HepG2 (cell line): Measurements from ENCODE around the gene KRABD2.

Experiments used
- AGO2 ChIP-seq: fragments of 200-400 bp; formaldehyde crosslinking; optimal IDR thresholded peaks from 2 replicates; pipeline ENCODE3; 2017; ENCODE audit warnings: mild to moderate bottlenecking, low read depth, low read length, moderate library complexity
- CCAR2 ChIP-seq: fragments of 200-400 bp; formaldehyde crosslinking; optimal IDR thresholded peaks from 2 replicates; pipeline ENCODE3; 2018; ENCODE audit warnings: low read depth, mild to moderate bottlenecking, low read length, moderate library complexity
- HOXA5 ChIP-seq: sonication (generic); formaldehyde crosslinking; IDR thresholded peaks from 2 replicates; pipeline ENCODE4 v1.4.0; 2020; ENCODE audit warnings: missing genetic modification reagents
- IRF1 ChIP-seq: sonication (generic); formaldehyde crosslinking; IDR thresholded peaks from 2 replicates; pipeline ENCODE4 v1.4.0; 2020; ENCODE audit warnings: low read depth, mild to moderate bottlenecking, missing genetic modification reagents
- JUND ChIP-seq: sonication (generic); formaldehyde crosslinking; IDR thresholded peaks from 2 replicates; pipeline ENCODE4 v1.8.0; 2022; ENCODE audit warnings: mild to moderate bottlenecking, missing genetic modification reagents
- MTA1 ChIP-seq: sonication (generic); formaldehyde crosslinking; IDR thresholded peaks from 2 replicates; pipeline ENCODE4 v1.4.0; 2020; ENCODE audit warnings: missing genetic modification reagents, mild to moderate bottlenecking, borderline replicate concordance
- RBM39 ChIP-seq: fragments of 200-400 bp; formaldehyde crosslinking; IDR thresholded peaks from one replicate; pipeline ENCODE4 v1.6.1; 2018; ENCODE audit warnings: antibody characterized with exemption, mild to moderate bottlenecking, low read depth, low read length; ENCODE audit not compliant: poor library complexity, severe bottlenecking
- REPIN1 ChIP-seq: sonication (generic); formaldehyde crosslinking; IDR thresholded peaks from 2 replicates; pipeline ENCODE4 v1.8.0; 2022; ENCODE audit warnings: missing genetic modification reagents, low read depth, mild to moderate bottlenecking, borderline replicate concordance
- SALL1 ChIP-seq: sonication (generic); formaldehyde crosslinking; IDR thresholded peaks from 2 replicates; pipeline ENCODE4 v1.8.0; 2022; ENCODE audit warnings: mild to moderate bottlenecking, missing genetic modification reagents
- SMAD1 ChIP-seq: sonication (generic); formaldehyde crosslinking; IDR thresholded peaks from 2 replicates; pipeline ENCODE4 v1.4.0; 2020; ENCODE audit warnings: missing genetic modification reagents, low read depth, mild to moderate bottlenecking, borderline replicate concordance
- SOX6 ChIP-seq, 2 experiments: fragments of 450-650 bp in 1 of 2; sonication (generic) in 1 of 2; formaldehyde crosslinking in 1 of 2; IDR thresholded peaks; 2 replicates each; pipeline versions ENCODE4 v1.4.0 to v1.6.1; 2017 to 2020; ENCODE audit warnings: antibody characterized with exemption in 1 of 2, mild to moderate bottlenecking in 1 of 2, missing genetic modification reagents in 1 of 2
- ZIK1 ChIP-seq: sonication (generic); formaldehyde crosslinking; IDR thresholded peaks from 2 replicates; pipeline ENCODE4 v1.5.0; 2020; ENCODE audit warnings: mild to moderate bottlenecking, low read depth, missing genetic modification reagents, borderline replicate concordance
- ZNF225 ChIP-seq: sonication (generic); formaldehyde crosslinking; IDR thresholded peaks from 2 replicates; pipeline ENCODE4 v1.4.0; 2020; ENCODE audit warnings: mild to moderate bottlenecking, missing genetic modification reagents
- ZNF274 ChIP-seq: sonication (generic); formaldehyde crosslinking; IDR thresholded peaks from 2 replicates; pipeline ENCODE4 v1.5.1; 2020; ENCODE audit warnings: mild to moderate bottlenecking, missing genetic modification reagents
- ZNF546 ChIP-seq: sonication (generic); formaldehyde crosslinking; conservative IDR thresholded peaks from 2 replicates; pipeline ENCODE4 v1.8.1; 2023; ENCODE audit warnings: mild to moderate bottlenecking, missing genetic modification reagents
- ZNF776 ChIP-seq: sonication (generic); formaldehyde crosslinking; IDR thresholded peaks from 2 replicates; pipeline ENCODE4 v1.4.0; 2020; ENCODE audit warnings: mild to moderate bottlenecking, missing genetic modification reagents
- ZNF878 ChIP-seq: sonication (generic); formaldehyde crosslinking; IDR thresholded peaks from 2 replicates; pipeline ENCODE4 v1.8.1; 2023; ENCODE audit warnings: mild to moderate bottlenecking, missing genetic modification reagents, moderate library complexity
- TF ChIP-seq, protein P1 (sequence below): IDR thresholded peaks from 2 replicates; pipeline ENCODE4 v1.6.1; 2016; ENCODE audit warnings: mild to moderate bottlenecking
- TF ChIP-seq, protein P2 (sequence below): sonication (generic); formaldehyde crosslinking; IDR thresholded peaks from one replicate; pipeline ENCODE4 v1.5.1; 2020; ENCODE audit warnings: mild to moderate bottlenecking, missing genetic modification reagents; ENCODE audit errors: not compliant biosample characterization

Gene KRABD2

GRCh38 chr17:8420041-8420934 lies 43.8 kb upstream of the KRABD2 start (continued):
- no peak for TF ChIP-seq SMAD1 (CRISPR knock-in tag)
- TF ChIP-seq ZIK1 (CRISPR knock-in tag), result no peak
- no peak for TF ChIP-seq SOX6 (IDR thresholded peaks at IDR 0.05)
- TF ChIP-seq SOX6 (CRISPR knock-in tag; IDR thresholded peaks at IDR 0.05), result peak; percentile 98
- TF ChIP-seq ZNF776 (CRISPR knock-in tag), result no peak
- no peak for TF ChIP-seq ZNF546
- peak; percentile 85 for TF ChIP-seq JUND (CRISPR knock-in tag)
- peak; percentile 93 for TF ChIP-seq ZNF878 (CRISPR knock-in tag)
- TF ChIP-seq MTA1 (CRISPR knock-in tag), result no peak
- TF ChIP-seq RBM39, result no peak
- TF ChIP-seq, protein P1, sequence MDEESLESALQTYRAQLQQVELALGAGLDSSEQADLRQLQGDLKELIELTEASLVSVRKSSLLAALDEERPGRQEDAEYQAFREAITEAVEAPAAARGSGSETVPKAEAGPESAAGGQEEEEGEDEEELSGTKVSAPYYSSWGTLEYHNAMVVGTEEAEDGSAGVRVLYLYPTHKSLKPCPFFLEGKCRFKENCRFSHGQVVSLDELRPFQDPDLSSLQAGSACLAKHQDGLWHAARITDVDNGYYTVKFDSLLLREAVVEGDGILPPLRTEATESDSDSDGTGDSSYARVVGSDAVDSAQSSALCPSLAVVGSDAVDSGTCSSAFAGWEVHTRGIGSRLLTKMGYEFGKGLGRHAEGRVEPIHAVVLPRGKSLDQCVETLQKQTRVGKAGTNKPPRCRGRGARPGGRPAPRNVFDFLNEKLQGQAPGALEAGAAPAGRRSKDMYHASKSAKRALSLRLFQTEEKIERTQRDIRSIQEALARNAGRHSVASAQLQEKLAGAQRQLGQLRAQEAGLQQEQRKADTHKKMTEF, result peak; percentile 98
- TF ChIP-seq ZNF225 (CRISPR knock-in tag), result no peak
- no peak for TF ChIP-seq AGO2
- TF ChIP-seq HOXA5 (CRISPR knock-in tag), result peak; percentile 92
- no peak for TF ChIP-seq ZNF274 (CRISPR knock-in tag)
- no peak for TF ChIP-seq CCAR2
- TF ChIP-seq, protein P2, sequence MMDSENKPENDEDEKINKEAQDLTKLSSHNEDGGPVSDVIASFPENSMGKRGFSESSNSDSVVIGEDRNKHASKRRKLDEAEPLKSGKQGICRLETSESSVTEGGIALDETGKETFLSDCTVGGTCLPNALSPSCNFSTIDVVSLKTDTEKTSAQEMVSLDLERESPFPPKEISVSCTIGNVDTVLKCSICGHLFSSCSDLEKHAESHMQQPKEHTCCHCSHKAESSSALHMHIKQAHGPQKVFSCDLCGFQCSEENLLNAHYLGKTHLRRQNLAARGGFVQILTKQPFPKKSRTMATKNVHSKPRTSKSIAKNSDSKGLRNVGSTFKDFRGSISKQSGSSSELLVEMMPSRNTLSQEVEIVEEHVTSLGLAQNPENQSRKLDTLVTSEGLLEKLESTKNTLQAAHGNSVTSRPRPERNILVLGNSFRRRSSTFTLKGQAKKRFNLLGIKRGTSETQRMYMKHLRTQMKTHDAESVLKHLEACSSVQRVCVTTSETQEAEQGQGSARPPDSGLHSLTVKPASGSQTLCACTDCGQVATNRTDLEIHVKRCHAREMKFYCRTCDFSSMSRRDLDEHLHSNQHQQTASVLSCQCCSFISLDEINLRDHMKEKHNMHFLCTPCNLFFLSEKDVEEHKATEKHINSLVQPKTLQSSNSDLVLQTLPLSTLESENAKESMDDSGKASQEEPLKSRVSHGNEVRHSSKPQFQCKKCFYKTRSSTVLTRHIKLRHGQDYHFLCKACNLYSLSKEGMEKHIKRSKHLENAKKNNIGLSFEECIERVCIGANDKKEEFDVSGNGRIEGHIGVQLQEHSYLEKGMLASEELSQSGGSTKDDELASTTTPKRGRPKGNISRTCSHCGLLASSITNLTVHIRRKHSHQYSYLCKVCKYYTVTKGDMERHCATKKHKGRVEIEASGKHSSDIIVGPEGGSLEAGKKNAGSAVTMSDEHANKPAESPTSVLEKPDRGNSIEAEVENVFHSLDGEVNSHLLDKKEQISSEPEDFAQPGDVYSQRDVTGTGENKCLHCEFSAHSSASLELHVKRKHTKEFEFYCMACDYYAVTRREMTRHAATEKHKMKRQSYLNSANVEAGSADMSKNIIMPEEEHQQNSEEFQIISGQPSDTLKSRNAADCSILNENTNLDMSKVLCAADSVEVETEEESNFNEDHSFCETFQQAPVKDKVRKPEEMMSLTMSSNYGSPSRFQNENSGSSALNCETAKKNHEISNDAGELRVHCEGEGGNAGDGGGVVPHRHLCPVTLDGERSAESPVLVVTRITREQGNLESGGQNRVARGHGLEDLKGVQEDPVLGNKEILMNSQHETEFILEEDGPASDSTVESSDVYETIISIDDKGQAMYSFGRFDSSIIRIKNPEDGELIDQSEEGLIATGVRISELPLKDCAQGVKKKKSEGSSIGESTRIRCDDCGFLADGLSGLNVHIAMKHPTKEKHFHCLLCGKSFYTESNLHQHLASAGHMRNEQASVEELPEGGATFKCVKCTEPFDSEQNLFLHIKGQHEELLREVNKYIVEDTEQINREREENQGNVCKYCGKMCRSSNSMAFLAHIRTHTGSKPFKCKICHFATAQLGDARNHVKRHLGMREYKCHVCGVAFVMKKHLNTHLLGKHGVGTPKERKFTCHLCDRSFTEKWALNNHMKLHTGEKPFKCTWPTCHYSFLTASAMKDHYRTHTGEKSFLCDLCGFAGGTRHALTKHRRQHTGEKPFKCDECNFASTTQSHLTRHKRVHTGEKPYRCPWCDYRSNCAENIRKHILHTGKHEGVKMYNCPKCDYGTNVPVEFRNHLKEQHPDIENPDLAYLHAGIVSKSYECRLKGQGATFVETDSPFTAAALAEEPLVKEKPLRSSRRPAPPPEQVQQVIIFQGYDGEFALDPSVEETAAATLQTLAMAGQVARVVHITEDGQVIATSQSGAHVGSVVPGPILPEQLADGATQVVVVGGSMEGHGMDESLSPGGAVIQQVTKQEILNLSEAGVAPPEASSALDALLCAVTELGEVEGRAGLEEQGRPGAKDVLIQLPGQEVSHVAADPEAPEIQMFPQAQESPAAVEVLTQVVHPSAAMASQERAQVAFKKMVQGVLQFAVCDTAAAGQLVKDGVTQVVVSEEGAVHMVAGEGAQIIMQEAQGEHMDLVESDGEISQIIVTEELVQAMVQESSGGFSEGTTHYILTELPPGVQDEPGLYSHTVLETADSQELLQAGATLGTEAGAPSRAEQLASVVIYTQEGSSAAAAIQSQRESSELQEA (CRISPR knock-in tag), result no peak
- no peak for TF ChIP-seq IRF1 (CRISPR knock-in tag)
- TF ChIP-seq SALL1 (CRISPR knock-in tag), result peak; percentile 96
- TF ChIP-seq REPIN1 (CRISPR knock-in tag), result peak; percentile 87; the same call in 1 of the 2 replicates
